Smooth muscle cell (in vitro differentiated cells): ENCODE measurements around the gene NT5DC2. TPM values are rescaled to one million over a fixed set of nuclear protein-coding genes. Genes with fewer than 3 reads are reported as not detected.

Experiments
- DNase-seq: peaks from one replicate; lab custom pipeline; 2025; ENCODE audit not compliant: unreplicated experiment; lab: John Stamatoyannopoulos, UW
- H2AFZ ChIP-seq: fragments of 200-600 bp; sonication (generic); 2 replicates; pipeline ENCODE4 v1.6.0; 2016; ENCODE audit warnings: antibody characterized with exemption, low read depth, mild to moderate bottlenecking
- H3F3A ChIP-seq: fragments of 200-600 bp; sonication (generic); 2 replicates; pipeline ENCODE4 v1.6.0; 2017; ENCODE audit warnings: antibody characterized with exemption, low read depth
- H3K27ac ChIP-seq: fragments of 200-600 bp; sonication (generic); 2 replicates; pipeline ENCODE4 v1.5.1; 2016; ENCODE audit warnings: low read depth, mild to moderate bottlenecking
- H3K27me3 ChIP-seq: fragments of 200-600 bp; sonication (generic); 2 replicates; pipeline ENCODE4 v1.6.1; 2016; ENCODE audit warnings: low read depth, mild to moderate bottlenecking
- H3K36me3 ChIP-seq: fragments of 200-600 bp; sonication (generic); 2 replicates; pipeline ENCODE4 v1.5.1; 2016; ENCODE audit warnings: low read depth
- H3K4me1 ChIP-seq: fragments of 200-600 bp; sonication (generic); 2 replicates; pipeline ENCODE4 v1.5.1; 2016; ENCODE audit warnings: low read depth
- H3K4me2 ChIP-seq: fragments of 200-600 bp; sonication (generic); 2 replicates; pipeline ENCODE4 v1.6.0; 2016; ENCODE audit warnings: mild to moderate bottlenecking
- H3K4me3 ChIP-seq: fragments of 200-600 bp; sonication (generic); 2 replicates; pipeline ENCODE4 v1.5.1; 2016; ENCODE audit warnings: mild to moderate bottlenecking
- H3K79me2 ChIP-seq: fragments of 200-600 bp; sonication (generic); 2 replicates; pipeline ENCODE4 v1.6.0; 2016; ENCODE audit warnings: low read depth, mild to moderate bottlenecking
- H3K9ac ChIP-seq: fragments of 200-600 bp; sonication (generic); 2 replicates; pipeline ENCODE4 v1.6.0; 2016; ENCODE audit warnings: low read depth
- H3K9me3 ChIP-seq: fragments of 200-600 bp; sonication (generic); replicated peaks from 2 replicates; pipeline ENCODE4 v1.5.1; 2016; ENCODE audit warnings: low read depth
- H4K20me1 ChIP-seq: fragments of 200-600 bp; sonication (generic); 2 replicates; pipeline ENCODE4 v1.6.0; 2016; ENCODE audit warnings: low read depth
- WGBS: methylation state at CpG from one replicate; pipeline ENCODE4 v1.1.7; 2016; ENCODE audit warnings: low lambda C conversion rate; 5-methylcytosine and 5-hydroxymethylcytosine counted together
- polyA plus RNA-seq: library from polyadenylated mRNA; unstranded; fragments of >200 nt; fragmentation: Nextera tagmentation; extraction: Ambion mirVana; gene quantifications from 2 replicates; pipeline ENCODE4 v1.2.1, GENCODE V29; 2016
- total RNA-seq: library from RNA; depleted of rRNA; stranded (reverse); fragments of >200 nt; gene quantifications from 2 replicates; pipeline ENCODE4 v1.2.3, GENCODE V29; 2014
- TF ChIP-seq, protein P1 (sequence below): fragments of 200-600 bp; sonication (generic); IDR thresholded peaks from 2 replicates; pipeline ENCODE4 v1.5.1; 2017; ENCODE audit warnings: borderline replicate concordance, mild to moderate bottlenecking, antibody characterized with exemption; ENCODE audit not compliant: insufficient read depth, poor library complexity, severe bottlenecking

The NT5DC2 gene
- total and polyA plus RNA-seq, 2 experiments from 2014 or later: 156 to 248 TPM

GRCh38 chr3:52481819-52482521 lies 51.7 kb downstream of the NT5DC2 start:
- no peaks in the 10 kb centered on the region for H3K79me2 ChIP-seq
- peaks cover 7% of the 10 kb centered on the region for H3F3A ChIP-seq
- H4K20me1 ChIP-seq: peaks cover 43% of the 10 kb centered on the region
- no peak overlapping the region for H3K9ac ChIP-seq
- no peak overlapping the region for H2AFZ ChIP-seq
- no peak overlapping the region for H3K27ac ChIP-seq
- H3K27me3 ChIP-seq: no peaks in the 10 kb centered on the region
- TF ChIP-seq, protein P1, sequence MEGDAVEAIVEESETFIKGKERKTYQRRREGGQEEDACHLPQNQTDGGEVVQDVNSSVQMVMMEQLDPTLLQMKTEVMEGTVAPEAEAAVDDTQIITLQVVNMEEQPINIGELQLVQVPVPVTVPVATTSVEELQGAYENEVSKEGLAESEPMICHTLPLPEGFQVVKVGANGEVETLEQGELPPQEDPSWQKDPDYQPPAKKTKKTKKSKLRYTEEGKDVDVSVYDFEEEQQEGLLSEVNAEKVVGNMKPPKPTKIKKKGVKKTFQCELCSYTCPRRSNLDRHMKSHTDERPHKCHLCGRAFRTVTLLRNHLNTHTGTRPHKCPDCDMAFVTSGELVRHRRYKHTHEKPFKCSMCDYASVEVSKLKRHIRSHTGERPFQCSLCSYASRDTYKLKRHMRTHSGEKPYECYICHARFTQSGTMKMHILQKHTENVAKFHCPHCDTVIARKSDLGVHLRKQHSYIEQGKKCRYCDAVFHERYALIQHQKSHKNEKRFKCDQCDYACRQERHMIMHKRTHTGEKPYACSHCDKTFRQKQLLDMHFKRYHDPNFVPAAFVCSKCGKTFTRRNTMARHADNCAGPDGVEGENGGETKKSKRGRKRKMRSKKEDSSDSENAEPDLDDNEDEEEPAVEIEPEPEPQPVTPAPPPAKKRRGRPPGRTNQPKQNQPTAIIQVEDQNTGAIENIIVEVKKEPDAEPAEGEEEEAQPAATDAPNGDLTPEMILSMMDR: peak; percentile 51
- no peak overlapping the region for H3K4me3 ChIP-seq
- H3K36me3 ChIP-seq: peaks cover 4% of the 10 kb centered on the region
- DNase-seq: no peak
- no peak overlapping the region for H3K4me2 ChIP-seq
- H3K9me3 ChIP-seq: no peaks in the 10 kb centered on the region
- no peaks in the 10 kb centered on the region for H3K4me1 ChIP-seq
- 88% methylated on average over 23 of the region's 23 CpGs for WGBS

GRCh38 chr3:52480768-52481715 lies 52.6 kb downstream of the NT5DC2 start:
- H3K36me3 ChIP-seq: peaks cover 4% of the 10 kb centered on the region
- no peak for DNase-seq
- H3K27me3 ChIP-seq: no peaks in the 10 kb centered on the region
- H3K4me1 ChIP-seq: no peaks in the 10 kb centered on the region
- H2AFZ ChIP-seq: no peak overlapping the region
- peaks cover 7% of the 10 kb centered on the region for H3F3A ChIP-seq
- TF ChIP-seq, protein P1: no peak
- 97% methylated on average over 27 of the region's 27 CpGs for WGBS
- peaks cover 43% of the 10 kb centered on the region for H4K20me1 ChIP-seq
- H3K4me3 ChIP-seq: no peak overlapping the region
- H3K9me3 ChIP-seq: no peaks in the 10 kb centered on the region
- no peak overlapping the region for H3K9ac ChIP-seq
- no peak overlapping the region for H3K4me2 ChIP-seq
- H3K27ac ChIP-seq: no peak overlapping the region
- H3K79me2 ChIP-seq: no peaks in the 10 kb centered on the region

DNA sequence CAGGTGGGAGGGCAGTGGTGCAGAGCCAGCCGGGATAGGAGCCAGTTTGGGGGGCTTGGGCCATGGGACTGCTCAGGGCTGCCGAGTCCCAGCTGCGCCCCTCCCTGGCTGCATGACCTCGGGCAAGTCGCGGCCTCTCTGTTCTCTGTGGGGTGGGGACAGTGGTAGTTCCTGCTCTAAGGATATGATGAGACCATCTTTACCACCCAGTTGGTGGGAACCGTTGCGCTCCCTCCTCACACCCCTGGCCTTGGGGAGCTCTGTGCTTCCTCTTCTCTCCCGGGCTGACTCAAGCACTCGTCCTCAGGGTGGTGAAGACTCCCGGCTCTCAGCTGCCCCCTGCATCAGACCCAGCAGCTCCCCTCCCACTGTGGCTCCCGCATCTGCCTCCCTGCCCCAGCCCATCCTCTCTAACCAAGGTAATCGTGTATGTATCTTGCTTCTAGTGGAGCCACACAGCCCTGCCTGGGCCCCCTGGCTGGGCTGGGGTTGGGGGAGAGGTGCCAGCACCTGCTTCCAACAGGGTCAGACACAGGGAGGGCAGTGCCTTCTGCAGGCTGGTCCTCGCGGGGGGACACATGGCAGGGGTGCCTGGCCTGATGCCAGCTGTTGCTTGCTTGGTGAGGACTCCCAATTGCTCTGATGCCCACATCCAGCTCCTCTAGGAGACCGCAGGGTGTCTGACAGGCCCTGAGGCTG lies 53.6 kb downstream of the NT5DC2 start:
- H3K4me3 ChIP-seq: no peak overlapping the region
- H3K9ac ChIP-seq: no peak overlapping the region
- peaks cover 4% of the 10 kb centered on the region for H3K36me3 ChIP-seq
- H2AFZ ChIP-seq: no peak overlapping the region
- H3K4me2 ChIP-seq: no peak overlapping the region
- no peak for DNase-seq
- H3K27me3 ChIP-seq: no peaks in the 10 kb centered on the region
- H3K4me1 ChIP-seq: no peaks in the 10 kb centered on the region
- TF ChIP-seq, protein P1: no peak
- no peak overlapping the region for H3K27ac ChIP-seq
- H4K20me1 ChIP-seq: peaks cover 42% of the 10 kb centered on the region
- whole genome bisulfite sequencing: 95% methylated on average over 11 of the region's 16 CpGs
- H3K79me2 ChIP-seq: no peaks in the 10 kb centered on the region
- no peaks in the 10 kb centered on the region for H3K9me3 ChIP-seq
- peaks cover 7% of the 10 kb centered on the region for H3F3A ChIP-seq
